ENCODE measurements around the gene CBLN4. TPM values are rescaled to one million over a fixed set of nuclear protein-coding genes. Genes with fewer than 3 reads are reported as not detected.

Gene CBLN4
- total RNA-seq, 1 experiment from 2014 or later, result not detected

GRCh38 chr20:55961376-55962330 lies 43.7 kb downstream of the CBLN4 start (continued):
- TF ChIP-seq HMGXB4 (CRISPR knock-in tag; IDR thresholded peaks at IDR 0.05), result no peak
- no peak for TF ChIP-seq JAZF1 (CRISPR knock-in tag; IDR thresholded peaks at IDR 0.05)
- TF ChIP-seq, protein P1, sequence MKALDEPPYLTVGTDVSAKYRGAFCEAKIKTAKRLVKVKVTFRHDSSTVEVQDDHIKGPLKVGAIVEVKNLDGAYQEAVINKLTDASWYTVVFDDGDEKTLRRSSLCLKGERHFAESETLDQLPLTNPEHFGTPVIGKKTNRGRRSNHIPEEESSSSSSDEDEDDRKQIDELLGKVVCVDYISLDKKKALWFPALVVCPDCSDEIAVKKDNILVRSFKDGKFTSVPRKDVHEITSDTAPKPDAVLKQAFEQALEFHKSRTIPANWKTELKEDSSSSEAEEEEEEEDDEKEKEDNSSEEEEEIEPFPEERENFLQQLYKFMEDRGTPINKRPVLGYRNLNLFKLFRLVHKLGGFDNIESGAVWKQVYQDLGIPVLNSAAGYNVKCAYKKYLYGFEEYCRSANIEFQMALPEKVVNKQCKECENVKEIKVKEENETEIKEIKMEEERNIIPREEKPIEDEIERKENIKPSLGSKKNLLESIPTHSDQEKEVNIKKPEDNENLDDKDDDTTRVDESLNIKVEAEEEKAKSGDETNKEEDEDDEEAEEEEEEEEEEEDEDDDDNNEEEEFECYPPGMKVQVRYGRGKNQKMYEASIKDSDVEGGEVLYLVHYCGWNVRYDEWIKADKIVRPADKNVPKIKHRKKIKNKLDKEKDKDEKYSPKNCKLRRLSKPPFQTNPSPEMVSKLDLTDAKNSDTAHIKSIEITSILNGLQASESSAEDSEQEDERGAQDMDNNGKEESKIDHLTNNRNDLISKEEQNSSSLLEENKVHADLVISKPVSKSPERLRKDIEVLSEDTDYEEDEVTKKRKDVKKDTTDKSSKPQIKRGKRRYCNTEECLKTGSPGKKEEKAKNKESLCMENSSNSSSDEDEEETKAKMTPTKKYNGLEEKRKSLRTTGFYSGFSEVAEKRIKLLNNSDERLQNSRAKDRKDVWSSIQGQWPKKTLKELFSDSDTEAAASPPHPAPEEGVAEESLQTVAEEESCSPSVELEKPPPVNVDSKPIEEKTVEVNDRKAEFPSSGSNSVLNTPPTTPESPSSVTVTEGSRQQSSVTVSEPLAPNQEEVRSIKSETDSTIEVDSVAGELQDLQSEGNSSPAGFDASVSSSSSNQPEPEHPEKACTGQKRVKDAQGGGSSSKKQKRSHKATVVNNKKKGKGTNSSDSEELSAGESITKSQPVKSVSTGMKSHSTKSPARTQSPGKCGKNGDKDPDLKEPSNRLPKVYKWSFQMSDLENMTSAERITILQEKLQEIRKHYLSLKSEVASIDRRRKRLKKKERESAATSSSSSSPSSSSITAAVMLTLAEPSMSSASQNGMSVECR (CRISPR knock-in tag; IDR thresholded peaks at IDR 0.05; ENCODE audit: borderline replicate concordance), result no peak
- TF ChIP-seq, protein P2, sequence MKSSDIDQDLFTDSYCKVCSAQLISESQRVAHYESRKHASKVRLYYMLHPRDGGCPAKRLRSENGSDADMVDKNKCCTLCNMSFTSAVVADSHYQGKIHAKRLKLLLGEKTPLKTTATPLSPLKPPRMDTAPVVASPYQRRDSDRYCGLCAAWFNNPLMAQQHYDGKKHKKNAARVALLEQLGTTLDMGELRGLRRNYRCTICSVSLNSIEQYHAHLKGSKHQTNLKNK (CRISPR knock-in tag; IDR thresholded peaks at IDR 0.05), result no peak
- TF ChIP-seq, protein P3, sequence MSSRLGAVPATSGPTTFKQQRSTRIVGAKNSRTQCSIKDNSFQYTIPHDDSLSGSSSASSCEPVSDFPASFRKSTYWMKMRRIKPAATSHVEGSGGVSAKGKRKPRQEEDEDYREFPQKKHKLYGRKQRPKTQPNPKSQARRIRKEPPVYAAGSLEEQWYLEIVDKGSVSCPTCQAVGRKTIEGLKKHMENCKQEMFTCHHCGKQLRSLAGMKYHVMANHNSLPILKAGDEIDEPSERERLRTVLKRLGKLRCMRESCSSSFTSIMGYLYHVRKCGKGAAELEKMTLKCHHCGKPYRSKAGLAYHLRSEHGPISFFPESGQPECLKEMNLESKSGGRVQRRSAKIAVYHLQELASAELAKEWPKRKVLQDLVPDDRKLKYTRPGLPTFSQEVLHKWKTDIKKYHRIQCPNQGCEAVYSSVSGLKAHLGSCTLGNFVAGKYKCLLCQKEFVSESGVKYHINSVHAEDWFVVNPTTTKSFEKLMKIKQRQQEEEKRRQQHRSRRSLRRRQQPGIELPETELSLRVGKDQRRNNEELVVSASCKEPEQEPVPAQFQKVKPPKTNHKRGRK (CRISPR knock-in tag; IDR thresholded peaks at IDR 0.05; ENCODE audit: borderline replicate concordance), result no peak

DNA sequence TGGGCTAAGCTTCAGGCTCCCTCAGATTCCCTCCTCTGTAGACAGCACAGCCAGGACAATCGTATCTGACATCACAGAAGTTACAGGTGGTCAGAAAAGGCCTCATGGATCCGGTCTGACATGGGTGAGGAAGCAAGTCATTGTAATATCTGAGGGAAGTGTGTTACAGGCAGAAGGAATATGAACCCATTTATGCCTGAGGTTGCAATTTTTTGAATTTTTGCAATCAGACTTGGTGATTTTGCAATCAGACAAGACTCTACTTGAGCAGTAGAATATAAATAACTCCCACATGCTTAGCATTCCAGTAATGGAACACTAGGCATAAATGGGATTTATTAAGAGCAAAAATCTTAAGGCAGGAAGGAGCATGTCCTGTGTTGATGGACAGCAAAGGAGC lies 52.1 kb downstream of the CBLN4 start:
- ChIA-PET POLR2A (no interaction called here), CTCF (no interaction called here)
- no peak for ATAC-seq

More for the DNA sequence above, 52.1 kb downstream of the CBLN4 start:
- no peak for TF ChIP-seq CTCF (IDR thresholded peaks at IDR 0.05)
- no peak for TF ChIP-seq ZNF138 (CRISPR knock-in tag; conservative IDR thresholded peaks at IDR 0.05)
- TF ChIP-seq FOXK1 (CRISPR knock-in tag; IDR thresholded peaks at IDR 0.05), result no peak
- TF ChIP-seq NFYB (CRISPR knock-in tag; conservative IDR thresholded peaks at IDR 0.05; ENCODE audit: low read depth), result no peak
- no peak for TF ChIP-seq MXD4 (CRISPR knock-in tag; IDR thresholded peaks at IDR 0.05; ENCODE audit: borderline replicate concordance)
- no peak for TF ChIP-seq EMX1 (CRISPR knock-in tag; IDR thresholded peaks at IDR 0.05)
- TF ChIP-seq, protein P4, sequence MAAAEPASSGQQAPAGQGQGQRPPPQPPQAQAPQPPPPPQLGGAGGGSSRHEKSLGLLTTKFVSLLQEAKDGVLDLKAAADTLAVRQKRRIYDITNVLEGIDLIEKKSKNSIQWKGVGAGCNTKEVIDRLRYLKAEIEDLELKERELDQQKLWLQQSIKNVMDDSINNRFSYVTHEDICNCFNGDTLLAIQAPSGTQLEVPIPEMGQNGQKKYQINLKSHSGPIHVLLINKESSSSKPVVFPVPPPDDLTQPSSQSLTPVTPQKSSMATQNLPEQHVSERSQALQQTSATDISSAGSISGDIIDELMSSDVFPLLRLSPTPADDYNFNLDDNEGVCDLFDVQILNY (CRISPR knock-in tag; IDR thresholded peaks at IDR 0.05), result no peak
- TF ChIP-seq CREB1 (CRISPR knock-in tag; IDR thresholded peaks at IDR 0.05), result no peak
- TF ChIP-seq FOXP1 (CRISPR knock-in tag; IDR thresholded peaks at IDR 0.05; ENCODE audit: borderline replicate concordance), result no peak
- TF ChIP-seq, protein P5, sequence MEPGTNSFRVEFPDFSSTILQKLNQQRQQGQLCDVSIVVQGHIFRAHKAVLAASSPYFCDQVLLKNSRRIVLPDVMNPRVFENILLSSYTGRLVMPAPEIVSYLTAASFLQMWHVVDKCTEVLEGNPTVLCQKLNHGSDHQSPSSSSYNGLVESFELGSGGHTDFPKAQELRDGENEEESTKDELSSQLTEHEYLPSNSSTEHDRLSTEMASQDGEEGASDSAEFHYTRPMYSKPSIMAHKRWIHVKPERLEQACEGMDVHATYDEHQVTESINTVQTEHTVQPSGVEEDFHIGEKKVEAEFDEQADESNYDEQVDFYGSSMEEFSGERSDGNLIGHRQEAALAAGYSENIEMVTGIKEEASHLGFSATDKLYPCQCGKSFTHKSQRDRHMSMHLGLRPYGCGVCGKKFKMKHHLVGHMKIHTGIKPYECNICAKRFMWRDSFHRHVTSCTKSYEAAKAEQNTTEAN (CRISPR knock-in tag; IDR thresholded peaks at IDR 0.05), result no peak
- TF ChIP-seq NR3C1 (CRISPR knock-in tag; conservative IDR thresholded peaks at IDR 0.05; ENCODE audit: low read depth), result no peak
- no peak for TF ChIP-seq RORB (CRISPR knock-in tag; IDR thresholded peaks at IDR 0.05)
- H3K9me3 Mint-ChIP-seq, result peaks cover 83% of the 10 kb centered on the region
- no peak overlapping the region for H3K27ac Mint-ChIP-seq
- no peaks in the 10 kb centered on the region for H3K4me1 Mint-ChIP-seq
- DNase-seq (ENCODE audit: low spot score), result no peak
- H3K36me3 Mint-ChIP-seq, result peaks cover 71% of the 10 kb centered on the region
- peaks cover 5% of the 10 kb centered on the region for H3K27me3 Mint-ChIP-seq (ENCODE audit: low read depth)
- no peak overlapping the region for H3K4me3 Mint-ChIP-seq

All from WTC11 (cell line).